GM21723 (cell line): ENCODE data around the gene ENPP7.

Experiments
- ATAC-seq: cut with Tn5 transposase; IDR thresholded peaks from one replicate; pipeline ENCODE4 v1.9.1; 2021; ENCODE audit warnings: mild to moderate bottlenecking, moderate library complexity; ENCODE audit not compliant: unreplicated experiment

The ENPP7 gene

GRCh38 chr17:79702550-79703236, 28.1 kb upstream of the ENPP7 start:
- ATAC-seq = no peak

GRCh38 chr17:79704691-79705090, 26.1 kb upstream of the ENPP7 start:
- no peak for ATAC-seq

GRCh38 chr17:79705674-79706073, 25.1 kb upstream of the ENPP7 start:
- no peak for ATAC-seq

- no peak for ATAC-seq
Observed at GRCh38 chr17:79706931-79707850, 23.6 kb upstream of the ENPP7 start.

GRCh38 chr17:79707931-79708891, 22.5 kb upstream of the ENPP7 start:
- ATAC-seq = no peak

- ATAC-seq = no peak
Observed at GRCh38 chr17:79711715-79712305, 18.9 kb upstream of the ENPP7 start.

- no peak for ATAC-seq
Observed at GRCh38 chr17:79713391-79713790, 17.4 kb upstream of the ENPP7 start.

GRCh38 chr17:79714176-79715097, 16.3 kb upstream of the ENPP7 start:
- no peak for ATAC-seq

GRCh38 chr17:79715098-79715942, 15.4 kb upstream of the ENPP7 start:
- no peak for ATAC-seq

- no peak for ATAC-seq
Observed at GRCh38 chr17:79715943-79716797, 14.6 kb upstream of the ENPP7 start.

DNA sequence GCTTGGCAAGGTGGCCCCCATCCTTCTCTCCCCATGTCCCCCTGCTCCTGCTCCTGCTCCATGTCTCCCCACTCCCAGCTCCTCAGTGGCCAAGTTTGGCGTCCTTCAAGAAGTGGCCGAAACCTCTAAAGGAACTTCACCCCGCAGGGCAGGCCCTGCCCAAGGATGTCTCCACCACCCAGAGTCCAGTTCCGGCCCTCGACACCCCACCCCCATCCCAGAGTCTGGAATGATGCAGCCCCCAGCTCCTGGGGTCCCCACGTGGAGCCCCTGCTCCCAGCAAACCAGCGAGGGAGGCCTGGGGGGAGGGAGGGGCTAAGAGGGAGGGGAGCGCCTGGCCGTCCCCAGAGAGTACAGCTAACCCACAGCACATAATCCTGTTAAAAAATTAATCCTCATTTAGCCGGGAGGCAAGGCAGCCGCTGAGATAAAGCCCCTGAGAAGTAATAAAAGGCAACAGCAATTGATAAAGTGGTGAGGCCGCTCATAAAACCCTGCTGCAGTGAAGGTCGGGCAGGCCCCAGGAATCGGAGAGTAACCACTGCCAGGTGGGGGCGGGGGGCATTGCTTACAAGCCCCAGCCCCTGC, 9.9 kb upstream of the ENPP7 start:
- ATAC-seq = no peak

DNA sequence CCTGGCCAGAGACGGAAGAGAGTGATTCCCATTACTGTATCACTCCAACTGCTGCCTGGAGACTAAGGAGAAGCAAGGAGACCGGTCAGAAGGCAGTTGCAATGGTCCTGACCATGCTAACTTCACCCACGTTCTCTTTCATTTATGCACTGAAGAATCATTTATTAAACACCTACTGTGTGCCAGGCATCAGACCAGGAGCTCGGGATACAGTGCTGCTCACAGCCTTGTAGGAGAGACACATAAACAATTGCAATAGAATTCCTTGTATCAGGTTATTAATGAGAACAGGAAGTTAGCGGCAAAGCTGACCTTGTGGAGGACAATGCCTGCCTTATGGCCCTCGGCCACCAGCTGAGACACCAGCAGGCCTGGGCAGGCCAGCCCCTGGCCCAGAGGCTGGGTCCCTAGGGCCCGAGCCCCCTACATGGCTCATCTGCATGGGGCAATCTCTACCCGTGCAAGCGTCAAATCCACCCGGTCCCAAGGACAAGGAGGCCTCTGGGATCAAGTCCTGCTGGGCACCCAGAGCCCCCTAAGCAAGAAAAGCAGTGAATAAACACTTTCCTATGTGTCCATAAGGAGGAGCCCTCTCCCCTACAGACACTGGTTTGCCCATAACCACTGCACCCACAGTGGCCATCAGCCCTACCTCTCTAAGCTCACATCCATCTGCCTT, 8.6 kb upstream of the ENPP7 start:
- no peak for ATAC-seq

DNA sequence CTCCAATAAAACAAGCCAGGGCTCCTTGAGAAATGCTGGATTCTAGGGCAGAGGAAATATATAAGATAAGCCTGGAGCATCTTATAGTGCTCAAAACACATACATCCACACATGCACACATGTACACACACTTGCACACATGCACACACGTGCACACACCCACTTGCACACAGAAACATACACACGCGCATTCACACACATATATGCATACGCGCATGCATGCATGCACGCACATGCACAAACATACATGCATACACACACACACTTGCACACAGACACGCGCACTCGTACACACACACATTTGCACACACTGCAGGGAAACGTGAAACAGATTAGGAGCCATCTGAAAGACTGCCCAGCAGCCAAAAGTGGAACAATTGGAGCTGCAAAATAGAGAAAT, 8.0 kb upstream of the ENPP7 start:
- no peak for ATAC-seq

- peak; percentile 64 for ATAC-seq
Observed at GRCh38 chr17:79728169-79728907, 2.4 kb upstream of the ENPP7 start.

DNA sequence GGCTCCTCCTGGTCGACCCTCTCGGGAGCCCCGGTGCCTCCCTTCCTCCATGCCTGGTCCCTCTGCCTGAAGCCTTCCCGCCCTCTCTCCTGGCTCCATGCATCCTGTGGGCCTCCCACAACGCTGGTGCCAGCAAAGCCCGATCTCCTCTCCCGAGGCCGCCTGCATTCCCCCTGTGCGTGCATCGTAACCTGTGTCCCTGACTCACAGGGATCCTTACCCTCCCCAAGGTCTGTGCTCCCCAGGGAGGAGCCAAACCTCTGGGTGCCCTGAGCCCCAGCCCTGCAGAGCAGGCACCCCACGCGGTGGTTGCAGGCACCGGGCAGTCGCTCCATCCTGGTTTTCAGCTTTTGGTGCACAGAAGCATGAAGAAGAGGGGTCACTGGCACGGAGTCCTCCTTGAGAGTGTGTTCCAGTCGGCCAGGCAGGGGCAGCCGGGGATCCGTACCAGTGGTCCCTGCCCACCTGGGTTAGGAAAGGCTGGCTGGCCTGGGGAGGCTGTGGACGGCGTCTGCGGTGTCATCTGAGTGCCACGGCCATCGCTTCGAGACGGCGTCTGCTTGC, 1.8 kb upstream of the ENPP7 start:
- ATAC-seq = no peak

DNA sequence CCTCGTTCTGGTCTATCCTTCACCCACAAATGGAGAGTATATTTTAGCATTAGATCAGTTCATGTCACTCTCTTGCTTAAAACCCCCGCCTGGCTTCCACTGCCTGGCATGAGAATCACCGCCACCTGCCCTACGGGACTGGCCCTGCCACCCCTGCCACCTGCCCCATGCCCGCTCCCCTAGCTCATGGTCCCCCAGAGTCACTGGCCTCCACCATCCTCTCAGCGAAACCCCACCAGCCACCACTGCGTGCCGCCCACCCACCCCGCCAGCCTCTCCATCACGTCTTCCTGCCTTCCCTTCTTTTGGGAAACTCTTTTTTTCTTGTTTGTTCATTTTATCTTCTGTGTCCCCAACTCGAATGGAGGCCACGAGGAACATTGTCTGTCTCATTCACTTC, 982 bp upstream of the ENPP7 start:
- no peak for ATAC-seq
